ENCODE results near the gene C2CD2.

DNA sequence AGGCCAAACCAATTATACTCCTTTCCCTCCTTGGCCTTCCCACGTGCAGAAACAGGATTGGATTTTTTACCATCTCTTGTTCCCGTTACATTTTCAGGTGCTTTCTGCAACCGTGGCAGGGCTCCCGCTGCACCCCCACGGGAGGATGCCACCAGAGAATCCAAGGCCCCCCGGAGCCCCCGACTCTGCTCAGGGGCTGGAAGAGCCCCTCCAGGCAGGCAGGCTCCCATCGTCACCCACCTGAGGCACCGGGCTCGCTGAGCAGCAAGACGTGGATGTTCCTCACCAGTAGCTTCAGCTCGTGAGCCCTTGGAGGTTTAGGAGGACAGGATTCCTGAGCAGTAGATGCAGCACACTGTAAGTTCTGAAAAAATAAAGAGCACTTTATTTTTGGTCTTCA is 39.5 kb downstream of the C2CD2 start:
- TF ChIP-seq POLR2A (IDR thresholded peaks at IDR 0.05) (no peak), CTCF (IDR thresholded peaks at IDR 0.05) (no peak)

All from right lobe of liver (tissue), 4 donors.